Spleen (tissue), 11 donors: ENCODE results near the gene AGAP2. TPM values are rescaled to one million over a fixed set of nuclear protein-coding genes. Genes with fewer than 3 reads are reported as not detected.

Source experiments
- DNase-seq: peaks from one replicate; pipeline ENCODE4 v3.0.0-alpha.2; 2020
- H3K27ac ChIP-seq, 8 donors: fragments of 200-600 bp; sonication (generic) in 7 of 8; 1 replicate in 4 of 8; 2 replicates in 4 of 8; pipeline versions ENCODE4 v1.5.0 to v1.8.0; 2016 to 2021; ENCODE audit warnings: inconsistent platforms in 4 of 8, mild to moderate bottlenecking in 4 of 8, moderate library complexity in 1 of 8
- H3K27me3 ChIP-seq, 7 donors: fragments of 200-600 bp; sonication (generic) in 6 of 7; replicated peaks in 1 of 7; 1 replicate in 4 of 7; 2 replicates in 3 of 7; pipeline versions ENCODE4 v1.5.0 to v1.8.0; 2016 to 2021; ENCODE audit warnings: inconsistent platforms in 3 of 7, mild to moderate bottlenecking in 1 of 7
- H3K36me3 ChIP-seq, 6 donors: fragments of 200-600 bp; sonication (generic) in 5 of 6; 1 replicate in 4 of 6; 2 replicates in 2 of 6; pipeline versions ENCODE4 v1.5.0 to v1.8.0; 2016 to 2021; ENCODE audit warnings: inconsistent platforms in 2 of 6
- H3K4me1 ChIP-seq, 6 donors: fragments of 200-600 bp; sonication (generic) in 5 of 6; 1 replicate in 3 of 6; 2 replicates in 3 of 6; pipeline versions ENCODE4 v1.5.0 to v1.8.0; 2016 to 2021; ENCODE audit warnings: inconsistent platforms in 3 of 6
- H3K4me3 ChIP-seq, 8 donors: fragments of 200-600 bp; sonication (generic) in 7 of 8; 1 replicate in 4 of 8; 2 replicates in 4 of 8; pipeline versions ENCODE4 v1.5.0 to v1.8.0; 2016 to 2021; ENCODE audit warnings: inconsistent platforms in 4 of 8, mild to moderate bottlenecking in 4 of 8, moderate library complexity in 2 of 8
- H3K9me3 ChIP-seq, 8 donors: fragments of 200-600 bp; sonication (generic) in 7 of 8; 1 replicate in 4 of 8; 2 replicates in 4 of 8; pipeline versions ENCODE4 v1.5.0 to v1.8.0; 2016 to 2021; ENCODE audit warnings: inconsistent platforms in 4 of 8
- CTCF ChIP-seq, 11 experiments: fragments of 200-600 bp in 7 of 11; fragments of 450-650 bp in 4 of 11; sonication (generic) in 4 of 11; IDR thresholded peaks in 8 of 11; conservative IDR thresholded peaks in 3 of 11; 1 replicate in 7 of 11; 2 replicates in 4 of 11; pipeline versions ENCODE4 v1.4.0 to v1.8.0; 2016 to 2021; ENCODE audit warnings: antibody characterized with exemption in 11 of 11, inconsistent platforms in 4 of 11, mild to moderate bottlenecking in 1 of 11
- POLR2A ChIP-seq, 3 donors: fragments of 450-650 bp; IDR thresholded peaks; one replicate each; pipeline ENCODE4 v1.5.1; 2017; ENCODE audit warnings: antibody characterized with exemption in 3 of 3, mild to moderate bottlenecking in 1 of 3
- POLR2AphosphoS5 ChIP-seq, 3 donors: sonication (generic); formaldehyde crosslinking; IDR thresholded peaks; one replicate each; pipeline ENCODE4 v1.5.1; 2017; ENCODE audit warnings: antibody characterized with exemption in 3 of 3
- WGBS, 5 donors: extraction: QIAGEN DNeasy Blood & Tissue Kit in 3 of 5; methylation state at CpG; one replicate each; pipeline versions ENCODE4 v1.1.5 to v1.1.7; 2013 to 2018; 5-methylcytosine and 5-hydroxymethylcytosine counted together
- intact Hi-C: fragments of 100-400 bp; cut with DNase I; formaldehyde crosslinking; loops from one replicate; pipeline ENCODE4 v1.15.0; 2023; ENCODE audit warnings: low total_unique reads
- polyA plus RNA-seq, 3 donors: library from polyadenylated mRNA; stranded (reverse); fragments of 200-250 nt; gene quantifications; one replicate each; pipeline ENCODE4 v1.2.1, GENCODE V29; 2013
- total RNA-seq, 7 donors: library from RNA; depleted of rRNA in 3 of 7; stranded (reverse); fragments of >200 nt in 3 of 7; fragmentation: NEBNext Ultra II Directional in 4 of 7; extraction: Animal tissue kit (Norgen Biotek cat#: 25700) in 4 of 7; gene quantifications; one replicate each; pipeline versions ENCODE4 v1.1.0 to v1.2.1, GENCODE V29; 2016 to 2021
- donor health status: healthy with polysubstance abuse.
- donor health status: DM: no; HTN: no; CAD: no; lungs with moderate emphysema.
- donor health status: DM: no; HTN: no; CAD: no.
- donor health status: Bipolar disorder and iron deficiency.
- donor health status: healthy.
- donor health status: DM: no; HTN: no; CAD: no.
- donor health status: DM: yes; HTN: yes; CAD: no.

Gene AGAP2
- total and polyA plus RNA-seq, 10 donors: 5.5 to 21.8 (median 19.2) TPM

GRCh38 chr12:57741413-57741789 lies 2.9 kb upstream of the AGAP2 start:
- intact Hi-C loops: no loop called here
- Histone ChIP-seq H3K4me3 (peak overlapping the region; percentile 33 to 76 (median 54)), H3K9me3 (no peaks in the 10 kb centered on the region), H3K36me3 (peaks cover 0 to 44% (median 14%) of the 10 kb centered on the region in 6 donors), H3K27ac (peak overlapping the region; percentile 23 to 90 (median 82)), H3K27me3 (peaks cover 0 to 37% (median 21%) of the 10 kb centered on the region in 7 donors), H3K4me1 (peaks cover 32 to 95% (median 76%) of the 10 kb centered on the region in 6 donors)
- peak; percentile 51 for DNase-seq
- no peak for TF ChIP-seq POLR2A (IDR thresholded peaks at IDR 0.05)
- TF ChIP-seq POLR2AphosphoS5 (IDR thresholded peaks at IDR 0.05): no peak
- TF ChIP-seq CTCF (IDR thresholded peaks at IDR 0.05 in 8 of 11, conservative IDR thresholded peaks at IDR 0.05 in 3 of 11): no peak
- 0 to 25% (median 19%) methylated on average over 1 of the region's 1 CpG for WGBS, 5 donors

GRCh38 chr12:57740656-57741412 lies 2.3 kb upstream of the AGAP2 start:
- peak; percentile 92 for DNase-seq
- intact Hi-C loops: no loop called here
- Histone ChIP-seq H3K27ac (peak overlapping the region in 6 of 8 donors; percentile 79 to 90 (median 84)), H3K36me3 (peaks cover 0 to 44% (median 14%) of the 10 kb centered on the region in 6 donors), H3K4me1 (peaks cover 28 to 95% (median 74%) of the 10 kb centered on the region in 6 donors), H3K9me3 (no peaks in the 10 kb centered on the region), H3K4me3 (peak overlapping the region; percentile 33 to 76 (median 54)), H3K27me3 (peaks cover 0 to 43% (median 21%) of the 10 kb centered on the region in 7 donors)
- peak in 2 of 3 donors; percentile 78 for TF ChIP-seq POLR2AphosphoS5 (IDR thresholded peaks at IDR 0.05)
- TF ChIP-seq POLR2A (IDR thresholded peaks at IDR 0.05): no peak
- TF ChIP-seq CTCF (IDR thresholded peaks at IDR 0.05 in 8 of 11, conservative IDR thresholded peaks at IDR 0.05 in 3 of 11): peak in 1 of 11 experiments; percentile 8
- 23 to 35% (median 31%) methylated on average over 5 of the region's 5 CpGs for WGBS, 5 donors

- intact Hi-C loops: no loop called here
- peaks cover 0 to 51% (median 22%) of the 10 kb centered on the region in 7 donors for H3K27me3 ChIP-seq
- H3K27ac ChIP-seq: peak overlapping the region in 3 of 8 donors; percentile 85 to 90 (median 90)
- TF ChIP-seq POLR2AphosphoS5 (IDR thresholded peaks at IDR 0.05): no peak
- no peak for TF ChIP-seq POLR2A (IDR thresholded peaks at IDR 0.05)
- H3K36me3 ChIP-seq: peaks cover 0 to 52% (median 14%) of the 10 kb centered on the region in 6 donors
- H3K4me1 ChIP-seq: peaks cover 22 to 96% (median 70%) of the 10 kb centered on the region in 6 donors
- DNase-seq: peak; percentile 63
- WGBS, 5 donors: 68 to 82% (median 75%) methylated on average over 5 to 10 of the region's 10 CpGs
- H3K4me3 ChIP-seq: peak overlapping the region in 2 of 8 donors; percentile 54 to 76
- H3K9me3 ChIP-seq: no peaks in the 10 kb centered on the region
These were observed 1.5 kb upstream of the AGAP2 start for GRCh38 chr12:57739914-57740538.

GRCh38 chr12:57739387-57739786 lies 845 bp upstream of the AGAP2 start:
- intact Hi-C loops: no loop called here
- Histone ChIP-seq H3K4me1 (peaks cover 22 to 94% (median 69%) of the 10 kb centered on the region in 6 donors), H3K27ac (peak overlapping the region in 1 of 8 donors; percentile 90), H3K4me3 (peak overlapping the region in 1 of 8 donors; percentile 76), H3K27me3 (peaks cover 0 to 53% (median 22%) of the 10 kb centered on the region in 7 donors), H3K36me3 (peaks cover 0 to 59% (median 16%) of the 10 kb centered on the region in 6 donors), H3K9me3 (no peaks in the 10 kb centered on the region)
- no peak for TF ChIP-seq CTCF (IDR thresholded peaks at IDR 0.05 in 8 of 11, conservative IDR thresholded peaks at IDR 0.05 in 3 of 11)
- TF ChIP-seq POLR2A (IDR thresholded peaks at IDR 0.05): no peak
- no peak for TF ChIP-seq POLR2AphosphoS5 (IDR thresholded peaks at IDR 0.05)
- DNase-seq: peak; percentile 51
- 59 to 83% (median 77%) methylated on average over 7 of the region's 7 CpGs for WGBS, 5 donors
